ENCODE results near the gene AMTN.
A peak's percentile ranks its signal among the peaks of the same experiment; 100 is the strongest.

AMTN gene

DNA sequence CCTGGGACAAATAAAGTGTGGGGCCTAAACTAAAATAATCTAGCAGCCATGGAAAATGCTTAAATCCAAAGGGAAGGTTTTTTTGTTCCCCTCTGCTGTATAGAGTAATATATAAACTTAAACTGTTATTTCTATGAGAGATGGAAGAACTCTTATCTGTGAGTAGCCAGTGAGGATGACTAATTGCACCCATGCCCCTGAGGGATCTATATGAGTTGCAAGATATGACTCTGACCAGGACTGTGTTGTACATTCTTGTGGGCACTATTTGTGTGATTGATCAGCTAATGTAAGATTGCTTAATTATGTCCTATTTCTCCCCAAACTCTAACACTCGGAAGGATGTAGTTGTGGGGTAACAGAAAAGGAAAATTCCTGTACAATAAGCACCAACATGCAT lies 38.5 kb downstream of the AMTN start:
- H3K9ac ChIP-seq (ENCODE audit: low read depth, low read length, poor library complexity) = no peak overlapping the region
- no peaks in the 10 kb centered on the region for H3K4me1 ChIP-seq (ENCODE audit: control insufficient read depth in 2 of 2, insufficient read depth in 1 of 2, low read depth in 1 of 2, low read length in 2 of 2)
- no peak overlapping the region for H2BK5ac ChIP-seq (ENCODE audit: low read length)
- no peak overlapping the region for H4K8ac ChIP-seq (ENCODE audit: low read depth, low read length)
- no peak overlapping the region for H2AFZ ChIP-seq (ENCODE audit: low read length)
- no peaks in the 10 kb centered on the region for H3K9me3 ChIP-seq (replicated peaks in 1 of 2; ENCODE audit: control insufficient read depth in 2 of 2, insufficient read depth in 1 of 2, low read depth in 1 of 2, low read length in 2 of 2)
- no peak overlapping the region for H2BK120ac ChIP-seq (ENCODE audit: low read depth, low read length)
- H2BK15ac ChIP-seq (ENCODE audit: low read length) = no peak overlapping the region
- H3K79me1 ChIP-seq (ENCODE audit: low read depth, low read length) = no peaks in the 10 kb centered on the region
- no CpG with 5 or more reads among the region's 1 CpG for WGBS, 2 donors (ENCODE audit: extremely low coverage in 2 of 2, insufficient read length in 2 of 2, insufficient replicate concordance in 1 of 2)
- H3K4me3 ChIP-seq (ENCODE audit: low read length in 2 of 2) = no peak overlapping the region
- no peak overlapping the region for H4K91ac ChIP-seq (ENCODE audit: low read depth, low read length, poor library complexity)
- H3K27ac ChIP-seq (replicated peaks; ENCODE audit: low read length) = no peak overlapping the region
- no peak overlapping the region for H3K23ac ChIP-seq (ENCODE audit: low read depth, low read length, poor library complexity)
- H3K36me3 ChIP-seq (replicated peaks in 1 of 2; ENCODE audit: control insufficient read depth in 2 of 2, insufficient read depth in 2 of 2, low read length in 2 of 2) = no peaks in the 10 kb centered on the region
- no peak overlapping the region for H3K4ac ChIP-seq (ENCODE audit: low read length)
- H3K4me2 ChIP-seq (ENCODE audit: insufficient read depth, low read length, poor library complexity, severe bottlenecking) = no peak overlapping the region
- no peaks in the 10 kb centered on the region for H3K27me3 ChIP-seq (ENCODE audit: control insufficient read depth in 3 of 3, insufficient read depth in 3 of 3, low read depth in 1 of 3, low read length in 3 of 3)
- DNase-seq (ENCODE audit: low spot score) = no peak
- no peak overlapping the region for H2BK12ac ChIP-seq (ENCODE audit: low read length)
- H3K14ac ChIP-seq (ENCODE audit: low read length) = no peak overlapping the region
- H2AK5ac ChIP-seq (ENCODE audit: low read depth, low read length) = no peak overlapping the region
- no peak overlapping the region for H3K18ac ChIP-seq (ENCODE audit: low read length)

GRCh38 chr4:70559211-70559830 lies 41.0 kb downstream of the AMTN start:
- no peak overlapping the region for H3K18ac ChIP-seq (ENCODE audit: low read length)
- H3K14ac ChIP-seq (ENCODE audit: low read length) = no peak overlapping the region
- no peak overlapping the region for H3K4me3 ChIP-seq (ENCODE audit: low read length in 2 of 2)
- no peak overlapping the region for H3K23ac ChIP-seq (ENCODE audit: low read depth, low read length, poor library complexity)
- H4K91ac ChIP-seq (ENCODE audit: low read depth, low read length, poor library complexity) = no peak overlapping the region
- no peak overlapping the region for H3K27ac ChIP-seq (replicated peaks; ENCODE audit: low read length)
- no peaks in the 10 kb centered on the region for H3K79me1 ChIP-seq (ENCODE audit: low read depth, low read length)
- H2BK120ac ChIP-seq (ENCODE audit: low read depth, low read length) = no peak overlapping the region
- no peak overlapping the region for H4K8ac ChIP-seq (ENCODE audit: low read depth, low read length)
- no peaks in the 10 kb centered on the region for H3K36me3 ChIP-seq (replicated peaks in 1 of 2; ENCODE audit: control insufficient read depth in 2 of 2, insufficient read depth in 2 of 2, low read length in 2 of 2)
- H3K27me3 ChIP-seq (ENCODE audit: control insufficient read depth in 3 of 3, insufficient read depth in 3 of 3, low read depth in 1 of 3, low read length in 3 of 3) = no peaks in the 10 kb centered on the region
- no peak overlapping the region for H2BK5ac ChIP-seq (ENCODE audit: low read length)
- peak; percentile 57 for DNase-seq (ENCODE audit: low spot score)
- H3K4me1 ChIP-seq (ENCODE audit: control insufficient read depth in 2 of 2, insufficient read depth in 1 of 2, low read depth in 1 of 2, low read length in 2 of 2) = no peaks in the 10 kb centered on the region
- no peak overlapping the region for H2BK12ac ChIP-seq (ENCODE audit: low read length)
- H3K4ac ChIP-seq (ENCODE audit: low read length) = no peak overlapping the region
- no CpG with 5 or more reads among the region's 2 CpGs for WGBS, 2 donors (ENCODE audit: extremely low coverage in 2 of 2, insufficient read length in 2 of 2, insufficient replicate concordance in 1 of 2)
- H3K9me3 ChIP-seq (replicated peaks in 1 of 2; ENCODE audit: control insufficient read depth in 2 of 2, insufficient read depth in 1 of 2, low read depth in 1 of 2, low read length in 2 of 2) = no peaks in the 10 kb centered on the region
- no peak overlapping the region for H2BK15ac ChIP-seq (ENCODE audit: low read length)
- H2AFZ ChIP-seq (ENCODE audit: low read length) = no peak overlapping the region
- H3K9ac ChIP-seq (ENCODE audit: low read depth, low read length, poor library complexity) = no peak overlapping the region
- no peak overlapping the region for H2AK5ac ChIP-seq (ENCODE audit: low read depth, low read length)
- no peak overlapping the region for H3K4me2 ChIP-seq (ENCODE audit: insufficient read depth, low read length, poor library complexity, severe bottlenecking)

- WGBS, 2 donors (ENCODE audit: extremely low coverage in 2 of 2, insufficient read length in 2 of 2, insufficient replicate concordance in 1 of 2) = no CpG with 5 or more reads among the region's 1 CpG
- H3K79me1 ChIP-seq (ENCODE audit: low read depth, low read length) = no peaks in the 10 kb centered on the region
- no peaks in the 10 kb centered on the region for H3K4me1 ChIP-seq (ENCODE audit: control insufficient read depth in 2 of 2, insufficient read depth in 1 of 2, low read depth in 1 of 2, low read length in 2 of 2)
- no peak overlapping the region for H4K91ac ChIP-seq (ENCODE audit: low read depth, low read length, poor library complexity)
- H3K4me3 ChIP-seq (ENCODE audit: low read length in 2 of 2) = no peak overlapping the region
- no peak overlapping the region for H3K27ac ChIP-seq (replicated peaks; ENCODE audit: low read length)
- H3K4me2 ChIP-seq (ENCODE audit: insufficient read depth, low read length, poor library complexity, severe bottlenecking) = no peak overlapping the region
- no peak overlapping the region for H4K8ac ChIP-seq (ENCODE audit: low read depth, low read length)
- no peak overlapping the region for H2AK5ac ChIP-seq (ENCODE audit: low read depth, low read length)
- H3K27me3 ChIP-seq (ENCODE audit: control insufficient read depth in 3 of 3, insufficient read depth in 3 of 3, low read depth in 1 of 3, low read length in 3 of 3) = no peaks in the 10 kb centered on the region
- H3K23ac ChIP-seq (ENCODE audit: low read depth, low read length, poor library complexity) = no peak overlapping the region
- no peak overlapping the region for H3K14ac ChIP-seq (ENCODE audit: low read length)
- no peaks in the 10 kb centered on the region for H3K9me3 ChIP-seq (replicated peaks in 1 of 2; ENCODE audit: control insufficient read depth in 2 of 2, insufficient read depth in 1 of 2, low read depth in 1 of 2, low read length in 2 of 2)
- no peak overlapping the region for H2BK5ac ChIP-seq (ENCODE audit: low read length)
- no peak overlapping the region for H2BK12ac ChIP-seq (ENCODE audit: low read length)
- no peaks in the 10 kb centered on the region for H3K36me3 ChIP-seq (replicated peaks in 1 of 2; ENCODE audit: control insufficient read depth in 2 of 2, insufficient read depth in 2 of 2, low read length in 2 of 2)
- H3K18ac ChIP-seq (ENCODE audit: low read length) = no peak overlapping the region
- no peak for DNase-seq (ENCODE audit: low spot score)
- no peak overlapping the region for H3K9ac ChIP-seq (ENCODE audit: low read depth, low read length, poor library complexity)
- H2BK15ac ChIP-seq (ENCODE audit: low read length) = no peak overlapping the region
- no peak overlapping the region for H3K4ac ChIP-seq (ENCODE audit: low read length)
- H2BK120ac ChIP-seq (ENCODE audit: low read depth, low read length) = no peak overlapping the region
- H2AFZ ChIP-seq (ENCODE audit: low read length) = no peak overlapping the region
Observed at GRCh38 chr4:70559924-70560323, 41.6 kb downstream of the AMTN start.

GRCh38 chr4:70564033-70564432 lies 45.7 kb downstream of the AMTN start:
- no peak overlapping the region for H2BK5ac ChIP-seq (ENCODE audit: low read length)
- H3K4me2 ChIP-seq (ENCODE audit: insufficient read depth, low read length, poor library complexity, severe bottlenecking) = no peak overlapping the region
- no peak overlapping the region for H3K4ac ChIP-seq (ENCODE audit: low read length)
- no peaks in the 10 kb centered on the region for H3K36me3 ChIP-seq (replicated peaks in 1 of 2; ENCODE audit: control insufficient read depth in 2 of 2, insufficient read depth in 2 of 2, low read length in 2 of 2)
- no peak overlapping the region for H3K4me3 ChIP-seq (ENCODE audit: low read length in 2 of 2)
- no peak overlapping the region for H2AK5ac ChIP-seq (ENCODE audit: low read depth, low read length)
- H2AFZ ChIP-seq (ENCODE audit: low read length) = no peak overlapping the region
- H2BK120ac ChIP-seq (ENCODE audit: low read depth, low read length) = no peak overlapping the region
- WGBS, 2 donors (ENCODE audit: extremely low coverage in 2 of 2, insufficient read length in 2 of 2, insufficient replicate concordance in 1 of 2) = no CpG with 5 or more reads among the region's 8 CpGs
- H3K27me3 ChIP-seq (ENCODE audit: control insufficient read depth in 3 of 3, insufficient read depth in 3 of 3, low read depth in 1 of 3, low read length in 3 of 3) = no peaks in the 10 kb centered on the region
- no peak overlapping the region for H3K27ac ChIP-seq (replicated peaks; ENCODE audit: low read length)
- H3K9me3 ChIP-seq (replicated peaks in 1 of 2; ENCODE audit: control insufficient read depth in 2 of 2, insufficient read depth in 1 of 2, low read depth in 1 of 2, low read length in 2 of 2) = no peaks in the 10 kb centered on the region
- H3K14ac ChIP-seq (ENCODE audit: low read length) = no peak overlapping the region
- H3K9ac ChIP-seq (ENCODE audit: low read depth, low read length, poor library complexity) = peak overlapping the region; percentile 50
- H3K23ac ChIP-seq (ENCODE audit: low read depth, low read length, poor library complexity) = no peak overlapping the region
- no peak overlapping the region for H3K18ac ChIP-seq (ENCODE audit: low read length)
- no peaks in the 10 kb centered on the region for H3K4me1 ChIP-seq (ENCODE audit: control insufficient read depth in 2 of 2, insufficient read depth in 1 of 2, low read depth in 1 of 2, low read length in 2 of 2)
- no peak overlapping the region for H4K8ac ChIP-seq (ENCODE audit: low read depth, low read length)
- no peaks in the 10 kb centered on the region for H3K79me1 ChIP-seq (ENCODE audit: low read depth, low read length)
- no peak overlapping the region for H2BK12ac ChIP-seq (ENCODE audit: low read length)
- H4K91ac ChIP-seq (ENCODE audit: low read depth, low read length, poor library complexity) = no peak overlapping the region
- DNase-seq (ENCODE audit: low spot score) = no peak
- H2BK15ac ChIP-seq (ENCODE audit: low read length) = no peak overlapping the region

All from neuronal stem cell (in vitro differentiated cells).